HG03460 (cell line): ENCODE results near the gene ADAMTS17.
"Not testable (repeated sequence)": the region's sequence is repeated elsewhere in the genome, so short reads cannot be mapped to it uniquely, and the experiment has no call there.

Experiments
- ATAC-seq: cut with Tn5 transposase; IDR thresholded peaks from one replicate; pipeline ENCODE4 v1.9.1; 2021; ENCODE audit not compliant: unreplicated experiment

The ADAMTS17 gene

GRCh38 chr15:100339999-100340398, 1.8 kb downstream of the ADAMTS17 start:
- ATAC-seq, result no peak

DNA sequence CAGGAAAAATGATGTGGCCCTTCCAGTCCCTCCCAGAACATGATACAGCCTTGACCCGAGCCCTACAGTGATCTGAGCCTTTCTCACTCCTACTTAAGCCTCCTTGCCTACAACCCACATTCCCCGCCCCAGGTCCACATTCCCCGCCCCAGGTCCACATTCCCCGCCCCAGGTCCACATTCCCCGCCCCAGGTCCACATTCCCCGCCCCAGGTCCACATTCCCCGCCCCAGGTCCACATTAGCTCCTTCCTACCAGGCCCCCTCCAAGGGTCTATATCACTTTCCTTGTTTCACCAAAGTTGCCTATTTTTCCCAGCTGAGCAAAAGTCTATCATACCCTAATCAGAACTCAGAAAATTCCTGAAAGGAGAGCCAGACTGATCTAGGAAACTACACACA, 2.3 kb downstream of the ADAMTS17 start:
- ATAC-seq, result not testable (repeated sequence)

- ATAC-seq, result no peak
Observed at GRCh38 chr15:100338971-100339444, 2.8 kb downstream of the ADAMTS17 start.

- ATAC-seq, result no peak
Observed at GRCh38 chr15:100338247-100338646, 3.5 kb downstream of the ADAMTS17 start.

- no peak for ATAC-seq
Observed at GRCh38 chr15:100337096-100338044, 4.4 kb downstream of the ADAMTS17 start.

DNA sequence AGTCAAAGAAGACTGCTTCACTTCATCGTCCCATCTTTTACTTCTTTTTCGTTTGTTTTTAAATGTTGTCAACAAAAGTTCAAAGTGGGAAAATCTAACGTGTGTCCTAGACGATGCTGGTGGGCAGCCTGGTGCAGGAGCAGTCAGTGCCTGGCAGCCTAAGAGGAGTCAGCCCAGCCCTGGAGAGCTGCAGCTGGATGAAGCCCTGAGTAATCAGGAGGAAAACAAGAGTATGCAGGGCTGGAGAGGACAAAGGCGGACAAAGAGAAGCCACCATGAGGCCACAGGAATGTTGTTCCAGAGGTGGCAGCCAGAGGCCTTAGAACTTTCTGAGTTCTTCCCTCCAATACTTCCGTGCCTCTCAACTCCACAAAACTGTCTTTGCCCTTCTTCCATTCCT, 5.7 kb downstream of the ADAMTS17 start:
- no peak for ATAC-seq

- no peak for ATAC-seq
Observed at GRCh38 chr15:100335335-100335999, 6.3 kb downstream of the ADAMTS17 start.

- ATAC-seq, result no peak
Observed at GRCh38 chr15:100334905-100335304, 6.9 kb downstream of the ADAMTS17 start.

- ATAC-seq, result no peak
Observed at GRCh38 chr15:100334456-100334855, 7.3 kb downstream of the ADAMTS17 start.

DNA sequence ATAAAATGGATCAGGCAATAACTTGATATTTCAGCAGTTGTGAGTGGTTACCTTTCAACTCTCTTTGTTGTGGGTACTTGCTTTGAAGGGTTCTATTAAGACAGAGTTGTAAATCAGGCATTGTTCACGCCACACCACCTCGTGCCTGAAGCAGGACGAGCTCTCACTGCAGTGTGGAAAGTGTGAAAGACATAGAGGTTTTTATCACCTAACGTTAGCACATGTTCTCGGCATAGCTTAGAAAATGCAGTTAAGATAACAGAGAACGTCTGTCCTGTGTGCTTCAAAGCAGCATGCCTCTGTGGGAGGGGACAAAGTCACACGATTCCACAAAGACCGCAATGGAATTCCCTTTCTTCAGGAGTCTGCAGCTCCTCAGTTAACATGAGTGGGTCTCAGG, 7.8 kb downstream of the ADAMTS17 start:
- no peak for ATAC-seq

GRCh38 chr15:100333236-100333635, 8.5 kb downstream of the ADAMTS17 start:
- ATAC-seq, result no peak

- no peak for ATAC-seq
Observed at GRCh38 chr15:100332721-100333120, 9.1 kb downstream of the ADAMTS17 start.

- no peak for ATAC-seq
Observed at GRCh38 chr15:100332231-100332630, 9.5 kb downstream of the ADAMTS17 start.

DNA sequence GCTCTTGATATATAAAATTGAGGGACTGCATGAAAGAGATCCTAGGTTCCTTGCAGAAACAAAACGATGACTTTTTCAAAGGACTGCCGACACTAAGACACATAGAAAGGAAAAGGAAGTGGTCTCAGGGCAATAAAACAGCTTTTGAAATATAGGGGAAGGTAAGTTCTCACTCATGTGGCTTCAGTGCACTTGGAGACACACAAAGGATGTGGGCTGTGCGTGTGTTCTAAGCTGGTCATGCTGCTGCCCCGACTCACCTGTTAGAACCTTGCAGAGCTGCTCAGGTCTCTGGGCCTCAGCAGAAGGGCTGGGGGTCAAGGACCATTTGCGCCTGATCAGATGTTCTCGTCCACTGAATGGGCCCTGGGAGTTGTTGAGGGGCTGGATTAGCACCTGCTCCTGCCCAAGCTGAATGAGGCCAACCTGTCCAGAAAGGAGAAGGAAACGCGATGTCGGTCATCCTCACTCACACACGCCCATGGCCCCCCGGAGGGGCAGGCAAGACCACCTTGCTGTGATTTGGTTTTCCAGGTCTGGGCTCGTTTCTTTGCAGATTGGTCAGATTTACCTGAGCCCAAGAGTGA, 11.1 kb downstream of the ADAMTS17 start:
- no peak for ATAC-seq

DNA sequence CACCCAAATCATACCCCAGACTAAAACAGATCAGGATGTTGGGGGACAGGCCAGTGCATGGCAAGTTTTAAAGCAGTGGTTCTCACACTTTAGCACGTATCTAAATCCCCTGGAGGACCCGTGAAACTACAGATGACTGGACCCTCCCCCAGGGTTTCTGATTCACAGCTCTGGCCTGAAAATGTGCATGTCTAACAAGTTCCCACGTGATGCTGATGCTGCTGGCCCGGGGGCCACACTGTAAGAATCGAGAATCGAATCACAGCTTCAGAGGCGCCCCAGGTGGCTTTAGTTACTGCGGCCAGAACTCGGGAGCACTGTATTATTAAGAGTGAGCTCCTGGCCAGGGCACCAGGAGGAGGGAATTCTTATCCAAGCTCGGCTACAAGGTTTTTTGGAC, 11.6 kb downstream of the ADAMTS17 start:
- no peak for ATAC-seq

GRCh38 chr15:100328796-100329195, 13.0 kb downstream of the ADAMTS17 start:
- ATAC-seq, result no peak

- no peak for ATAC-seq
Observed at GRCh38 chr15:100318880-100319279, 22.9 kb downstream of the ADAMTS17 start.

DNA sequence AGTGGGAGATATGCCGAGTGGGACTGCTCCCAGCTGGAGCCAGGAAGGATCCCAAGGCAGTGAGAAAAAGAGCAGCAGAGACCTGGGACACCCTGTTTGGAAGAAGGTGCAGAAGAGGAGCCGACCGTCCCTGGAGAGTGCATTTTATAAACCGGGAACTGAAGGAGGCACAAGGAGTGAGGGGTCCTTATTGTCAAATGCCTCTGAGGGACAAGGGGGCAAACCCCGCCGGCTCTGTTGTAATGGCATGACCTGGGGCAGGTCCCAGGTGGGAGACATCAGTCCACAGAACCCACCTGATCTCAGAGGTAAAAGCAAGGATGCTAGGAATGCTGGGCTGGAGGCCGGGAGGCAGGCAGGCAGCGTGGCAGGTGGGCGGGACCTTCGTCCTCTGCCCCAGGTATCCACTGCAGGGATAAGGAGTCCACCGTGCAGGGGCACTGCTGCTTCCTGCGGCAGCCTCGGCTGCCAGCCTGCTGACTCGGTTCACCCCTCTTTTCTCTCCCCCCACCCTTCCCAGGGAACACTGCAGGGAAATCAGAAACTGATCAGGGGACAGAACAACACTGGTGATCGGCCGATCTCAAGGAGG, 26.9 kb downstream of the ADAMTS17 start:
- no peak for ATAC-seq

- no peak for ATAC-seq
Observed at GRCh38 chr15:100311833-100312476, 29.8 kb downstream of the ADAMTS17 start.

GRCh38 chr15:100311154-100311625, 30.6 kb downstream of the ADAMTS17 start:
- no peak for ATAC-seq
